ENCODE data around the gene HS6ST1.
"Not testable (repeated sequence)": the region's sequence is repeated elsewhere in the genome, so short reads cannot be mapped to it uniquely, and the experiment has no call there.

The HS6ST1 gene

DNA sequence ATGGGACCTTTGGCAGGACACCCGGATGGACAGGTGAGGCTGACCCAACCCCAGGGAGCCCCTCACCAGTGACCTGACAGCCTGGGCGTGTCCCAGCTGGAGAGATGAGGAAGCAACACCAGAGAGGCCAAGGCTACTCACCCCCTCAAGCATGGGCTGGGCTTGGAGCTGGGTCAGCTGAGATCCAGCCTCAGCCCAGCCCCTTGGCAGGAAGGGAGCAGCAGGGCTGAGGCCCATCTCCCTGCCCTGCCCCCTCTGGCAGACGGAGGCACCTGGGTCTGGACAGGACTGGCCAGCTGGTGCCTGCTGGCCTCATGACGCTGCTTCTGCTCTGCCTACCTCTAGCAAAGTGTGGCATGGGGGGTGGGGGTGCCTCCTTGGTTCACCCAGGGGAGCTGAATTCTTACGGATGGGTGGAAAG, 37.8 kb downstream of the HS6ST1 start:
- DNase-seq (ENCODE audit: low spot score) = no peak

DNA sequence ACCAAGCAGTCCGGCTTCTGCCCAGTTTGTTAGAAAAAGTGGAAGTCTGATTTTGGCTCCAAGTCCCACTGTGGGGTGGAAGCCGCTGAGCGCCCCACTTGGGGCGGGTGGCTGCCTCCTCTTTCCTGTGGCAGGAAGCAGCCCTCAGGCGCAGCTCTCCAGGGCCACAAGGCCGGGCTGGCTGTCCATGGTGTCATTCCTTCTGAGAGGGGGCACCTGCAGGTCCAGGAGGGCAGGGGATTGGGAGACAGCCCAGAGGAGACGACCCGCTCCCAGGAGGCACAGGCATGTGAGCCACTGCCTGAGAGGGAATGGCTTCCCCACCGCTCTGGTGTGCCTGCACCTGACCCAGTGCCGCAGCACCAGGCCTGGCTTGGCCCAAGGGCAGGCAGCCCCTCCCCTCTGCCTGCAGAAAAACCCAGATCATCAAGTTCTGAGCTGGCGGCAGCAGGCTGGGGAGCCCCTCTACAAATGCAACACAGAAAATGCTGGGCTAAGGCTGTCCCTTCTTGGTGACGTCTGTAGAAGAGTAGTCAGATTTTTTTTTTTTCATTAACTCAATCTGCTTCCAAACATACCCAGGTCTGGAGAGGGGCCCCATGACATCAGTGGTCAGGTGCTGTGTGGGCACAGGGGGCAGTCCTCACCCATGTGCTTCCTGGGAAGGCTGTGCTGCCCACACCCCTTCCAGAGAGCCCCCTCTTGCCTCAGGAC, 38.4 kb downstream of the HS6ST1 start:
- DNase-seq (ENCODE audit: low spot score) = no peak

DNA sequence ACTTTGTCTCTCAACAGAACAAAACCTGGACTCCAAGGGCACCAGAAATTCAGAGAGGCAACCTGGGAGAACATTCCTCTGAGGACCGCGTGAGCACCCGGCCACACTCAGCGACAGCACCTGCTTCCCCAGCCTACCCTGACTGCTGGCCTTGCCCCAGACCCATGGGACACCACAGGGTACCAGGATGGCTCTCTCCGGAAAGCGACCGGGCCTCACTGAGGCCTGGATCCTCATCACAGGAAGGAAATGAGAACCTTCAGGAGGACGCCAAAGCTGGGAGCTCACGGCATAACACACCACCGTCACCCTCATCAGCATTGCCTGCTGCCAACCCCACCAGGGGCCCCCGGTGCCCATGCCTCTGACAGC, 38.9 kb downstream of the HS6ST1 start:
- DNase-seq (ENCODE audit: low spot score) = no peak

DNA sequence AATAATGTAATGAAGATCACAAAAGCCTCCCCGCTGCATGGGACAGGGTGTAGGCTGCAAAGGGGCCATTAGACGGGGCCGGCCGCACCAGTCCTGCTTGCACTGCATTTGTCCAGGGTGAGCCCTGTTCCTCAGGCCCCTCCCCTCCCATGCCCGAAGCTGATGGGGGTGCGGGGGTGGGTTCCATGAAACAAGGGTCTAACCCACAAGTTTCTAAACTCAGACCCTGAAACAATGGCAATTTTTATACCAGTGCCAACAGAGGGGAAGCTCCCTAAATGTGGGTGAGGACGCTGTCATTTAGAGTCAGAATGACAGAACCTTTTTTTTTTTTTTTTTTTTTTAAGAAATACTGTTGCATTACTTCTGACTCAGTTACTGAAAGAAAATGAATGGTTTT, 39.7 kb downstream of the HS6ST1 start:
- DNase-seq (ENCODE audit: low spot score) = no peak

DNA sequence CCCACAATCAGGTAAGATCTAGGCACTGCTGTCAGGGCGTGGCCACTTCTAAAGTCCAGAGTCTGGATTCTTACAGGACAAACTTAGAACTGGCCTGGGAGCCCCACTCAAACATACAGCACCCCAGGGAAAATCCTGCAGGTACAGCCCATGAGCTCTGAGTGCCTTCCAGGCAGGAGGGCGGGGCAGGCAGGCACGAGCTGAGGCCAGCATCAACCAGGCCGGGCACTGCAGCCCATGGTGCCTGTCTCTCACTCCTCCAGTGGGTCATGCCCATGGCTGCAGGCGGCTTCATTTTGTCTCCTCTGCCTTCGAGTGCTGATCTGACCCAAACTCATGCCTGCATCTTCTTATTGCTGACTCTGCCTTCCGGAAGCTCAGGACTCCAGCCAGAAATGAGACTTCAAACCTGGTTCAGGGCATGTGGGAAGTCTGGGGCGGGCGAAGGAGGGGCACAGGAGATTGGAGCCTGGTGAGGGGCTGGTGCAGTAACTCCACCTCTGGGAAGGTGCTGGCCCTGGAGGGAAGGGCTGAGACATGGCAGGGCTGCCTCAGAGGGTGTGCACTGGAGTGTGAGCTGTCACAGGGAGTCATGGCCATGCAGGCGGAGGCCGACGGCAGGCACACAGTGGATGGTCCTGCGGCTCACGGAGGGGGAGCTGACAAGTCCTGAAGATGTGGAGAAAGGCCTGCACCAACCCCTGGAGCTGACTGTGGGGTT, 40.5 kb downstream of the HS6ST1 start:
- DNase-seq (ENCODE audit: low spot score) = no peak

DNA sequence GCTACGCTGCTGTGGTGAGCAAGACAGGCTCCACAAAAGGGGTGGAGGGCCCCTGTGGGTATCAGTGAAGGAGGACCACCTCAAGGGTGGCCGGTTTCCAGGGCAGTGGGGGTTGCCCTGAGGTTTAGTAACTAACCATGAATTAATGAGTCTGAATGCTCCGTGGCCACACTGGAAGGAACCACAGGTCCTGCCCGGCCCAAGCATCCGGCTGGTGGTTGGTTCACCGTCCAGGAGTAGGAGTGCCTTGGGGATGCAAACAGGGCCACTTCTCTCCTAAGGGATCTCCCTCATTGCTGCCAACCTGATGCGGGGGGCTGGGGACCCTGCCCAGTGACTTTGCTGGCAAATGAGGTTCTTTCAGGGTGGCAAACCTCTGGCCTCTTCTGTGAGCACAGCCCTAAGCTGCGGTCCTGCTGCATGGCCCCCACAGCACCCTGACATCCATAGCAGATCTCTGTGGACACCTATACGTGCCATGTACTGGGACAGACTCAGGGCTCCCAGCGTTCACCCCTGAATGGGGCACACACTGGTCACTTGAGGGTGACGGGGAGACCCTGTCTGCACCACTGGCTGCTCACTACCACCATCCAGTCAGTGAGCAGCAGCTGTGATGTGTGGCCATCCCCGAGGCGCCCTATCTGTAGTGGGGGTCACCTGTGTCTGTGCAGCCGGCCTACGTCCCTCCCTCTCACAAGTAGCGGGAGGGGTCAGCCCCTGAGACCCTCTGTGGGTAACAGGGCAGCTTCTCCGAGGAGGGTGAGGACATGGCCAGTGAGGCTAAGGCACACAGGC, 41.6 kb downstream of the HS6ST1 start:
- DNase-seq (ENCODE audit: low spot score) = no peak

DNA sequence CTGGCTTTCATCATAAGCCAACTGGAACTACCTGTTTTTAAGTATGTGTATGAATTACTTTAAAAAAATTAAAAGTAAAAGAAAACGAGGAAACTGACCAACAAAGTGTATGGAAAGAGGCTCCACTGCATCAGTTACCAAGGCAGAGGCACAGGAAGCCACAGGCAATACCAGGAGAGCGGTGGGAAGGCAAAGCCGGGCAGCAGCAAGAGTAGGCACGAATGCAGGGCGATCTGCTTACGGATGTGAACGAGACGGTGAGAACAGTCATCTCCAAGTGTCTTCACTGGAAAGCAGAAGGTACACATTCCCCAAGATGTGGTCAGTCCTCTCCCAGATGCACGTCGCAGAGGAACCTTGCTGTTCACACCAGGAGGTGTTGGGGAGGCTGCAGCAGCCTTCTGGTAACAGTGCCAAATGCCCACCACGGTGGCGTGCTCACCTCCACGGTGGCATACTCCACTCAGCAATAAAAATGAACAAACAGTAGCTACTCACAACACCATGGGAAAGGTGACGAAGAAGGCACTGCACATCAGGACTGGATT, 43.1 kb downstream of the HS6ST1 start:
- no peak for DNase-seq (ENCODE audit: low spot score)

DNA sequence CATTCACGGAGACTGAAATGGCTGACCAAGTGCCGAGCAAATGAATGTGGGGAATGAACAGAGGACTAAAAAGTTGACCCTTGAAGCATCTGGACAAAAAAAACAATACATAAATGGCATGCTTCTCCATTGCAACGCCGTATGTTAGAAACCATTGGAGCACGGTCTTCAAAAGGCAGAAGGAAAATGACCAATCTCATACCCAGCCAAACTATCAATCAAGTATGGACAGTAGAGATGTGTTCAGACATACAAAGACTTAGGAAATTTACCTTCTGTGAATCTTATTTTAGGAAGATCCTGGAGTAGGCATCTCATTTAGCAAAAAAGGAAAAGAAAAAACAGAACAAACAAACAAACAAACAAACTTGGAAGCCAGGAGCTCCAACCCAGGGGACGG, 44.5 kb downstream of the HS6ST1 start:
- DNase-seq (ENCODE audit: low spot score) = no peak

DNA sequence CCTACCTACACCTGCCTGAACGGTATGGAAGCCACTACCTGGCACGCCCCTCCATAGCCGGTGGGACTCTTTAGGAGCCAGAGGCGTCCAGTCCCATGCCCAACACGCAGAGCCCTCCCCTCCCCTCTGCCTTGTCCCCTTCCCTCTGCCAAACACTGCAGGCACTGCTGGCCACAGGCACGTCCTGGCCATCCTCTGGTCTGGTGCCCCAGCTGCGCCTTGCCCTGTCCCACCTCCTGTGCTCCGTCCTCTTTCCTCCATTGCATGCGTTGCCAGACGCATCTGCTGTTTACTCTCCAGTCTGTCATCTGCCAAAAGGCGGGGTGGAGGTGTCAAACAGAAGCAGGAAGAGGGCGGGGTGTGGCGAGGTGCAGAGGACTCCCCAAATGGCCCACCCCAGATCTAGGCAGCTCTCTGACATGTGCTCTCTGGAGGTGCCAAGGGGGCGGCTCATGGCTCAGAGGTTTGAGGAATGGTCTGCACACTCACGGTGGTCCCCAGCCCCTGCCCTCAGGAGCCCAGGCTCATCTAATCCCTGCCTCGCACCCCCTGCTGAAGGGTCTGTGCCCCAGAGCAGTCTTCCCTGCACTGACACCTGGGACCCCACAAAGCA, 45.1 kb downstream of the HS6ST1 start:
- no peak for DNase-seq (ENCODE audit: low spot score)

DNA sequence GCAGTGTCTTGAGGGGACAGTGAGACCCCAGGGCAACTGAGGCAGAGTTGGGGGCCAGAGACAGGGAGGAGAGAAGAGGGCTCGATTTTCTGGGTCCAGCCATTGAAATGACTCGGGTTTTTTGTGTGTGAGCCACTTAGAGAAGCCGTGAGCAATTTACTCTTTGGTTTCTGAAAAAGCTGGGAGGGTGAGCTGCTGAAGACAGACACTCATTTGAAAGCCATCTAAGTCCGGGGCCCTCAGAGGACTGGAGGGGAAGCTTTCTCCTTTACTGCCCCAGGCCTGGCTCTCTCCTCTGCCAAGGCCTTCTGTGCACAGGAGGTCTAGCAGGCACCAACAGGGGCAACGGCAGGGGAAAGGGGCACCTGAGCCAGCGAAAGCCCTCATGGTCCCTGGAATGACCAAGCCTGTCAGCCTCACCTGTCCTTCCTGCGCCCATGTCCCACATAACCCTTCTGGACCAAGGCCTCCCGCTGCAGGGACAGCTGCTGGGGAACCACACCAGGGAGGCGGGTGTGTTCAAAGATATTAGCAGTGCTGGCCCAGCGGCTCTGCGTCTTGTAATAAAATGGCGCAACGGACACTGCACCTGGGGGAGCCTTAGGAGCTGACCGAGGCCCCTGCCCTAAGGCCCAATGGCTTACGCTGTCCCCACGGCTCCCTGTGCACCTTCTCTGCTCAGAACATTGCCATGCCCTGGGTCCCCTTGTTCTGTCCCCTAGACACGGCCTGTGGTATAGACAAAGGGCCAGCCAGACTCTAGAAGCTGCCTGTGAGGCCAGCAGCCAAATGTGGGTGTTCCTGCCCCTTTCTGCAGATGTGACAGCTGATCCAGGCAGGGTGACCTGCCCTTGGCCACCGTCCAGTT, 45.8 kb downstream of the HS6ST1 start:
- DNase-seq (ENCODE audit: low spot score) = no peak

DNA sequence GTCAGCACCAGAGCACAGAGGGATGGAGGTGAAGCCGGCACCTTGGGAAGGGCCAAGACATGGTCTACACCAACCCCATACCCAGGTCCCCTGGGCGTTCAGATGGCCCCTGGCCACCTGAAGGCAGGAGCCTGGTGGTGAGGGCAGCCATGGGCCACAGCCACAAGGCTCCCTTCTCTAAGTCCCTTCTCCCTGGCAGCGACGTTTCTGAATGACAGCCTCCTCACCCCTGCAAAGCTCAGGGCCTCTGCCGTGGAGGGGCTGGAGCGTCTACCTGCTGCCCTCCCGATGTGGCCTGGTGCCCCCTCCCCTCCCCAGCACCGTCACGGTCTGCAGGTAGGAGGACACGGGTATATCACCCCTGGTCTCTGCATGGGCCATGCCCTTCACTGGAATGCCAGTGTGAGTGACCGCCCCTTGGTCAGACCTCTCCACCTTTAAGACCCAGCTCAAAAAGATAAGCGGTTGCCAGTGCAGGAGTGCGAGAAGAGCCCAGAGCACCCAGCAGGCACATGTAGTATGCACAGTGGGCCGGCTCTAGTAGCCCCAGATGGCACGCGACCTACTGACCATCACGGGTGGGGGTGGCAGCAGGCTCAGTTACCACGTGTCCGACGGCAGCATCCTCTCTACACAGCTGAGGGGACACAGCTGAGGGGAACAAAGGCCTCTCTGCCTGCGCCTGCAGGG, 46.6 kb downstream of the HS6ST1 start:
- no peak for DNase-seq (ENCODE audit: low spot score)

DNA sequence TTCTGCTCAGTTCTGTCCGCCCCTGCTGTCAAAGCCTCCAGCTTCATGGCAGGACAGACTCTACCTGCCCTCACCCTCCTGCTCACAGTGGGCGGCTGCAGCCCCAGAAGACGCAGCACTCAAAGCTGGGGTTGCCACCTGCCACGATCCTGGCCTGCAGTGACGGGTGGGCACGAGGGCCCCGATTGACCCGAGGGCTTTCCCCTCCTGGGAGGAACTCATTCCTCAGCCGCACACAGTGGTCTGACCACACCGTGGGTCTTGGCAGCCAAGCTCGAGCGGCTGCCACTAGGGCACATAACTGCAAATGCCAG, 47.1 kb downstream of the HS6ST1 start:
- DNase-seq (ENCODE audit: low spot score) = no peak

DNA sequence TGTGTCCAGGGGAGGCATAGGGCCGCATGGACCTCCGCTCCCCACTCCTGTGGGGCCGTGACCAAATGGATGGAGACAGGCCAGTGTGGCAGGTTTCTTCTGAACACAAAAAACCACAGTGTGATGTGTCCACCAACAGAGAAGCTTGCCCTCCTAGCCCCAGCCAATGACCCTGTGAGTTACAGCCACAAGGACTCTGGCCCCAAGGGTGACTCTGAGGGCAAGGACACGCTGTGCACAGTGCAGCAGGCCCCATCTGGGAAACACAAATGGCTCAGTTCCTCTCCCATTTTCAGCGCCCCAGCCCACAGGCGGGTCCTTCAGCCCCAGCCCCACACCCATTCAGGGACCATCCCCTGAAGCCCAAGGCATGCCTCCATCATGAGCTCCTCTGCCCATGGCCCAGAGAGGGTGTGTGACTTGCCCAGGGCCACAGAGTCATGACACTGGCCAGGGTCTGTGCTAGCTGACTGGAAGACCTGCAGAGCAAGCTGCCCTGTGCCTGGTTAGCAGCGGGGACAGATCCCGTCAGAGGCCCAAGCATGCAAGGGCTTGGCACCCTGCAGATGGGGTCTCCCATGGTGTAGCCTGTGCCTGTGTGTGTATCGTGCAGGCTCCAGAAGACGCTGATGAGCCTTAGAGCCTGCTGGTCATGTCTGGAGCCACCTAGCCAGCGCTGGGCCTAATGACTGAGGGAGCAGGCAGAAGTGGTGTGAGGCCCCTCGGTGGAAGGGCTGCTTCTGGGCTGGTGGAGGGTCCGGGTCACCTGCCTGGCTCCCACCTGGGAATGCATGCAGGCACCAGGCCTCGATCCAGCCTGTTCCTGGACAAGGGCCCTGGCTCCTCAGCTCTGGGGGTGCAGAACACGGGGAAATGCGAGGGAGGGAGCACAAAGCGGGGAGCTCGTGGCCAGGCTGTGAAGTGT, 47.7 kb downstream of the HS6ST1 start:
- no peak for DNase-seq (ENCODE audit: low spot score)

DNA sequence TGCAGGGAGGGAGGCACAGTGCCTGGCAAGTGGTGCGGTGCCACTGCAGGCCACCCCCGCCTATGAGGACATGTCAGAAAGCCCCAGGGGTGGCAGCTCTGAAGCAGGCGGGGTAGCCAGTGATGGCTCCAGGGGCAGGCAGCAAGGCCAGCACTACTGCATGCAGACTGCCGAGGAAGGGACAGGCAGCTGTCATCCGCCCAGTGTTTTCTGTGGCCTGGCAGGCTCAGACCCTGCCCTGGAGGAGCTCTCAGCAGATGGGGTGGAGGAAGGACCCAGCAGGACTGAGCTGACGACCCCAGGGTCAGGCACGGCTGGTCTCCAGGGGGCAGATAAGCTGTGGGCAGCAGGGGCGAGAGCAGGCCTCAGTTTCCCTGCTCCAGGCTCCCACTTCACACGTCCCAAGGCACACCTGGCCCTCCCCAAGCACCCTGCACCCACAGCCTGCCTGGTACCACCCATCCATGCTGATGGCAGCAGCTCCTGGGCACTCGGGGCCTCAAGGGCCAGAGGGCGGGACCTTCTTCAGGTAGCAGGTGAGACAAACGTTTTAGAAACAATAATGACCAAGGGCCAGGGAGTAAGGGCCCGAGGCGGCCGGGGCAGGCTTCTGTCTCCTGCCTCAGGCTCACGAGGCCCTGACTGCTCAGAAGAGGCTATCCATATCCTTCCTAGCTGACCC, 48.5 kb downstream of the HS6ST1 start:
- DNase-seq (ENCODE audit: low spot score) = no peak

DNA sequence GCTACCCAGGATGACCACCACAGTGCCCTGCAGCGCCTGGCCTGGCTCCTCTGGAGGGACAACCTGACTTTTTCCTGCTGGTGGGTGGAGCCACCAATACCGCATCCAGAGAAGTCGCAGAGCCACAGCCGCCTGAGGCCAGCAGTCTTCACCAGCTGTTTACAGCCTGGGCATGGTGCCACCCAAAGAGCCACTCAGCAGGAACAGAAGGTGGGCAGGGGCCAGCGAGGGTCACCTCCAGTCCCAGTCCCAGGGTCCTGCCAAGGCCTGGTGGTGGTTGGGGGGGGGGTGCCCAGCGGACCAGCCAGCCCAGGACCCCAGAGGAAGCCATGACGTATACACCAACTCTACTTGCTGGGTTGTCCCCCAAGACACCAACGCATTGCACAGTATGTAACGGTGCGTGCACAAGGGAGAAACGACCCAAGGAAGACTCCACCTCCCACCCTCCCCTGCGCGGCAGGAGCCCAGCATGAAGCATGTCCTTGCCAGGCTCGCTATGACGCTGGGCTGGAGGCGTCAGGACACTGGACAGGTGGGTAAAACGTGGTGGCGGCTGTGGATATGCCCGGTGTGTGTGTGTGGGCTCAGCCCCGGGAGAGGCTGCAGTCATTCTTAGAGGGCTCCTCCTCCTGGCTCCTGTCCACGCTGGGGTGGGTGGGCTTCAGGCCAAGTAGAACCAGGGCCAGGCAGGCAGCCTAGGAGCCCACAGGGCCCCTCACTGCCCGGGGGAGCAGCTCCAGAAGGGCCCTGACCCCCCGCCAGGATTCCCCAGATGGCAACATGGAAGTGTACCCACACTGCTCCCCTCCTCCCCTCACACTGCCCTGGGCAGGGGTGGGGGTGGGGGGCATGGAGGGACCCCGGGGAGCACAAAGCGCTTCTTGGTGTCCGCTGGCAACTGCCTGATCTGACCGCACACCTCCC, 49.3 kb downstream of the HS6ST1 start:
- DNase-seq (ENCODE audit: low spot score) = no peak

DNA sequence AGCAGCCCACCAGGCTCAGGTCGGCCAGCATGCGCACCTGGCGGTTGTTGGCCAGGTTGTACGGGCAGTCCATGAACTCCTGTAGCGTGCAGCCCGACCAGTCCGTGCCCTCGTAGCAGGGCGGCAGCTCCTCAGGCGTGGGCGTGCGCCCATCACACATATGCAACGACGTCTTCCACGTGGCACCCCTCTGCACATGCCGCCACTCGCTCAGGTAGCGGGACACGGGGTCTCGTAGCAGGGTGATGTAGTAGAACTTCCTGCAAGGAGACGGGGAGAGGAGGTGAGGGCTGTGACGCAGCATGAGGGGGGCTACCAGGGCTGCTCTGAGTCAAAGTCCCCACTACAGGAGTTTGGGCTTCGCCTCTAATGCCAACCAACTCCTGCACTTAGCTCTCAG, 50.1 kb downstream of the HS6ST1 start:
- DNase-seq (ENCODE audit: low spot score) = not testable (repeated sequence)

DNA sequence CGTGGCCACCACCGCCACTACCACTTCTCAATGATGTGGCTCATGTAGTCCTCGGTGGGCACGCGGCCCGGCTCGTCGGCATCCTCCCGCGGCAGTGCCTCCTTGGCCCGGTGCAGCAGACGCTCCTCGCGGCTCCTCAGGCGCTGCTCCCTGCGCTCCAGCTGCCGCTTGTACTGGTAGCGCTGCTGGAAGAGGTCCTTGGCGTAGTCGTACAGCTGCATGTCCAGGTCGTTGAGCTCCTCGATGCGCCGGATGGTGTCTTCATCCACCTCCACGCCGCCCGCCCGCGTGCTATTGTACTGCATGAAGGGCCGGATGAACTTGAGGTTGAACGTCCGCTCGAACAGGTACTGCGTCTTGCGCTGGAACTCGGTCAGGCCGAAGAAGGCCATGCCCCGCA, 50.5 kb downstream of the HS6ST1 start:
- not testable (repeated sequence) for DNase-seq (ENCODE audit: low spot score)

DNA sequence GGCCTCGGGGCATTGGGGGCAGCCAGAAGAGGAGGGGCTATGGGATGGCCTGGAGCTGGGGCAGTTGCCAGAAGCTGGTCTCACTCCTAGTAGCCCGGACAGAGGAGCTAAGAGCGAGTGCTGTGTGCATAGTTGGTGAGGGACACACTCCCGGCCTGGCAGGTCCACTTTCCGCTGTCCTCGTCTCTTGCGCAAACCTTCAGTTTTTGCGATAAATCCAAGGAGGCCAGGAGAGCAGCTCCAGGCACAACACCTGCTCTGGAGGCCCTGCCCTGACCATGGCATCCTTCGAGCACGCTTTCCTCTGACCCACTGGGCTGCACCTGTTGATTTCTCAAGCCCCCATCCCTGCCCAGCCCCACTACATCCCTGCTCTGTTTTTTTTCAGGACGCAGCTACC, 51.0 kb downstream of the HS6ST1 start:
- not testable (repeated sequence) for DNase-seq (ENCODE audit: low spot score)
